OCI-LY3 (cell line): ENCODE results near the gene GLI2.

ENCODE experiments used
- EZH2phosphoT487 ChIP-seq: fragments of 200-600 bp; shearing (Covaris generic); IDR thresholded peaks from 2 replicates; pipeline ENCODE4 v1.6.1; 2018; ENCODE audit warnings: antibody characterized with exemption, mixed run types, low read depth
- TF ChIP-seq, protein P1 (sequence below): fragments of 200-600, 300-600 bp; sonication (generic); IDR thresholded peaks from 2 replicates; pipeline ENCODE4 v1.5.1; 2014; ENCODE audit warnings: antibody characterized with exemption, low read length, low read depth

DNA sequence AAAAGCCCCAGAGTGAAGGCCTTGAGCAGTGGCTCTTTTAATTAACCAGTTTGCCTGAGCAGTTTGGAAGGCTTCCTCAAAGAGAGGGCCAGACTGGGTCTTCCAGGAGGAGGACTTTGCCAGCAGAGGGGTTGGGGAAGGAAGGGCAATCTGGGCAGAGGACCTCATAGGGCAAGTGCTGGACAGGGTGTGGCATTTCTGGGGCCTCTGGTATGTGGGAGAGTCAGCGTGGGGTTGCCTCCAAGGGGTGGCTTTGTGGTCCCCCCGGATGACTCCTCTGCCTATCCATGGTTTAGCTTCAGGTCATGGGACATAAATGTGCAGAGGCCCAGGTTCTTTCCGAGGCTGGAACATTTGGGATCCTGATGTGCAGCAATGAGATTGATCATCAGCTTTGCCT lies 12.6 kb downstream of the GLI2 start:
- TF ChIP-seq, protein P1, sequence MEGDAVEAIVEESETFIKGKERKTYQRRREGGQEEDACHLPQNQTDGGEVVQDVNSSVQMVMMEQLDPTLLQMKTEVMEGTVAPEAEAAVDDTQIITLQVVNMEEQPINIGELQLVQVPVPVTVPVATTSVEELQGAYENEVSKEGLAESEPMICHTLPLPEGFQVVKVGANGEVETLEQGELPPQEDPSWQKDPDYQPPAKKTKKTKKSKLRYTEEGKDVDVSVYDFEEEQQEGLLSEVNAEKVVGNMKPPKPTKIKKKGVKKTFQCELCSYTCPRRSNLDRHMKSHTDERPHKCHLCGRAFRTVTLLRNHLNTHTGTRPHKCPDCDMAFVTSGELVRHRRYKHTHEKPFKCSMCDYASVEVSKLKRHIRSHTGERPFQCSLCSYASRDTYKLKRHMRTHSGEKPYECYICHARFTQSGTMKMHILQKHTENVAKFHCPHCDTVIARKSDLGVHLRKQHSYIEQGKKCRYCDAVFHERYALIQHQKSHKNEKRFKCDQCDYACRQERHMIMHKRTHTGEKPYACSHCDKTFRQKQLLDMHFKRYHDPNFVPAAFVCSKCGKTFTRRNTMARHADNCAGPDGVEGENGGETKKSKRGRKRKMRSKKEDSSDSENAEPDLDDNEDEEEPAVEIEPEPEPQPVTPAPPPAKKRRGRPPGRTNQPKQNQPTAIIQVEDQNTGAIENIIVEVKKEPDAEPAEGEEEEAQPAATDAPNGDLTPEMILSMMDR: no peak
- TF ChIP-seq EZH2phosphoT487: no peak
